HG03520 (cell line): ENCODE data around the gene SYT3.

Experiments used
- ATAC-seq: cut with Tn5 transposase; IDR thresholded peaks from one replicate; pipeline ENCODE4 v1.9.1; 2021; ENCODE audit warnings: mild to moderate bottlenecking, moderate library complexity; ENCODE audit not compliant: unreplicated experiment

The SYT3 gene

GRCh38 chr19:50661766-50662650 is 22.3 kb upstream of the SYT3 start:
- ATAC-seq = no peak

- ATAC-seq = no peak
Observed at GRCh38 chr19:50661023-50661422, 21.3 kb upstream of the SYT3 start.

GRCh38 chr19:50660088-50660366 is 20.3 kb upstream of the SYT3 start:
- no peak for ATAC-seq

- no peak for ATAC-seq
Observed at GRCh38 chr19:50659318-50660087, 19.8 kb upstream of the SYT3 start.

GRCh38 chr19:50658441-50659317 is 19.0 kb upstream of the SYT3 start:
- ATAC-seq = no peak

- peak; percentile 72 for ATAC-seq
Observed at GRCh38 chr19:50657712-50658440, 18.2 kb upstream of the SYT3 start.

- no peak for ATAC-seq
Observed at GRCh38 chr19:50657222-50657669, 17.6 kb upstream of the SYT3 start.

GRCh38 chr19:50654882-50655281 is 15.2 kb upstream of the SYT3 start:
- ATAC-seq = no peak

- no peak for ATAC-seq
Observed at GRCh38 chr19:50652722-50653121, 13.0 kb upstream of the SYT3 start.

GRCh38 chr19:50651174-50651573 is 11.5 kb upstream of the SYT3 start:
- ATAC-seq = no peak

- no peak for ATAC-seq
Observed at GRCh38 chr19:50649433-50650391, 10.0 kb upstream of the SYT3 start, which contains the start of gene C19orf81. Gene C19orf81 (plus strand): TSS chr19:50649445. CDS start chr19:50649445, 0 bp downstream.

- ATAC-seq = no peak
Observed at GRCh38 chr19:50648659-50649058, 9.0 kb upstream of the SYT3 start.

- ATAC-seq = no peak
Observed at GRCh38 chr19:50647879-50648615, 8.4 kb upstream of the SYT3 start.

- no peak for ATAC-seq
Observed at GRCh38 chr19:50646074-50646807, 6.6 kb upstream of the SYT3 start.

- no peak for ATAC-seq
Observed at GRCh38 chr19:50645107-50645506, 5.4 kb upstream of the SYT3 start.

GRCh38 chr19:50644315-50644915 is 4.7 kb upstream of the SYT3 start:
- no peak for ATAC-seq

- no peak for ATAC-seq
Observed at GRCh38 chr19:50640368-50640767, 687 bp upstream of the SYT3 start.

- ATAC-seq = no peak
Observed at GRCh38 chr19:50638600-50638999, 1.1 kb downstream of the SYT3 start.
